Prostate gland (tissue), 2 donors: ENCODE results near the gene MAD1L1.

Source experiments
- CTCF ChIP-seq, 4 experiments: fragments of 200-600 bp in 2 of 4; fragments of 450-650 bp in 2 of 4; sonication (generic) in 2 of 4; IDR thresholded peaks; 1 replicate in 3 of 4; 2 replicates in 1 of 4; pipeline ENCODE4 v1.5.1; 2016 to 2019; ENCODE audit warnings: antibody characterized with exemption in 4 of 4, mild to moderate bottlenecking in 2 of 4, moderate library complexity in 2 of 4
- POLR2A ChIP-seq: fragments of 450-650 bp; IDR thresholded peaks from one replicate; pipeline ENCODE4 v1.6.1; 2016; ENCODE audit warnings: antibody characterized with exemption, mild to moderate bottlenecking

- TF ChIP-seq CTCF (IDR thresholded peaks at IDR 0.05) (no peak), POLR2A (no peak)
Measured at GRCh38 chr7:1823376-1824150, 409.2 kb downstream of the MAD1L1 start.
